ENCODE measurements around the gene CDC25A. TPM values are rescaled to one million over a fixed set of nuclear protein-coding genes. Genes with fewer than 3 reads are reported as not detected.

The CDC25A gene
- 5.9 and 12.4 TPM in 2 replicates for total RNA-seq

DNA sequence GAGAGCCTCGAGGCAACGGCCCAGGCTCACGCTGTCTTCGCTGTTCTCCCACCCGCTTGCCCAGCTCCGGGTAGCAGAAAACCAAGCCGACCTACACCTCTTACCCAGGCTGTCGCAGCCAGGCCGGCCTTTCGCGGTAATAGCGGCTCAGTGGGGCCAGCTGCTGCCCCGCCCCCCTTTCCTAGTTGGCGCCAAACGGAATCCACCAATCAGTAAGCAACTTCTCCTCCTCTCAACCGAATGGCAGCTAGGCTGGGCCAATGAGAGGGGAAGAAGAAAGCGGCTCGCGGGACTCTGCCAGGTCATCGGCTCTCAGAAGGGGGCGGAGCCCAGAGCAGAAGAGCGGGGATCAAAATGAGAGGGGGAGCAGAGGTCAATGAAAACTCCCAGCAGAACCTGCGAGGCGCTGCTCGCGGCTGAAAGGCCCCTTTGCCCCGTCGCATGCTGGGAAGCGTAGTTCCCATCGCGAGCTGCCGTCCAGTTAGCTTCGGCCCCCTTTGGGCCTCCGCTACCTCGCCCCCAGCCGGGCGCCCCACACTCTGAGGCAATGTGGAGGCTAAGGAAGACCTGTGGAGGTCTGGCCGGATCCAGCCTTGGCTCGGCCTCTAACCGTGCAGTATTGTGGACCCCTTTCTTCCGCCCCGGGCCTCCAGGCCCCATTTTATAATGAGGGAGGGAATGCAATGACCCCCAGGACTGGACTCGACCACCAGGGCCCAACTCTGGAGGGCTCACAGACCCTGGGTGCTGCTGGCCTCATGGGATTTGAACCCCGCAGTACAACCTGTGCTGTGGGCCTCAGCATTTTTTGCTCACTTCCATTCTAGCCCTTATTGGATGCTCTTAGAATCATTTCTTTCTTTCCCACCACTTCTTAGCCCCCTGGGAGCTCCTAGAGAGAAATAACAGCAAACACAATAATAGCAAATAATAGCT lies at the start of gene CDC25A:
Gene CDC25A (minus strand): TSS at position 152 of the 936 bp plus-strand sequence. CDS start 470 bp downstream, outside the sequence.

DNA sequence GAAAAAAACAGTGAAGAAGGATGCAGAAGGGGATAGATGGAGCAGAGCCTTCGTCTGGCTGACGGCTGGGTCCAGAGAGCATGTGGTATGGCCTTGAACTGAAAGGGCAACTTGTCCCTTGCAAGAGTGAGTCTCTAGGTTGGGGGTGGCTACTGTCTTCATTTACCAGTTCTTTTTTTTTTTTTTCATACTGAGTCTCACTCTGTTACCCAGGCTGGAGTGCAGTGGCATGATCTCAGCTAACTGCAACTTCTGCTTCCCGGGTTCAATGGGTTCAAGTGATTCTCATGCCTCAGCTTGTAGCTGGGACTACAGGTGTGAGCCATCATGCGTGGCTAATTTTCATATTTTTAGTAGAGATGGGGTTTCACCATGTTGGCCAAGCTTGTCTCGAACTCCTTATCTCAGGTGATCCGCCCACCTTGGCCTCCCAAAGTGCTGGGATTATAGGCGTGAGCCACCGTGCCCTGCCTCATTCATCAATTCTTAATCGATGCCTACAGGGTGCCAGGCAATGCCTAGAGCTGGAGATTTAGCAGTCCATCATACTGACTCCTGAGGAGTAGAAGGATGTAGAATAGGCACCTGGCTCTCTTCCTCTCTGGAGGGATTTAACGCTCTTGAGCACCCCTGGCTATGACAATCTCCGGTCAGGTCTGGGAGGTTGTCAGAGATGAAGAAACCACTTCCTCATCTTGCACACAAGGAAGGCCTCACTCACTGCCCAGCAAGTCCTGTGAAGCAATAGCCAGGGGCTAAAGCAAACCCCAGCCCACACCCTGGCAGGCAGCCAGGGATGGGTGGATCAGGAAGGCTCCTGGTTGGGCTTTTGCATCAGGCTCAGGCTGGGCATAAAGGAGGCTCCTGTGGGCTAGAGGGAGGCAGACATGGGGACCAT lies 34.6 kb upstream of the CDC25A start, which contains the start of gene CAMP:
Gene CAMP (plus strand): TSS at position 880 of the 898 bp plus-strand sequence. CDS start 17 bp downstream, at position 897.

Other genes with a start within 250 kb of the CDC25A start
- gene MAP4, start 172.0 kb downstream of the CDC25A start, total RNA-seq = 56.0 and 83.9 TPM in 2 replicates
- not detected in 2 replicates for gene CAMP, start 35.1 kb upstream of the CDC25A start, total RNA-seq
- 4.5 and 6.8 TPM in 2 replicates for gene ZNF589, start 52.7 kb upstream of the CDC25A start, total RNA-seq
- 18.1 and 27.1 TPM in 2 replicates for gene NME6, start 113.0 kb upstream of the CDC25A start, total RNA-seq
- not detected in 2 replicates for gene SPINK8, start 145.2 kb upstream of the CDC25A start, total RNA-seq
- gene FBXW12, start 183.8 kb upstream of the CDC25A start, total RNA-seq = not detected in 2 replicates
- 22.6 and 24.9 TPM in 2 replicates for gene PLXNB1, start 241.7 kb upstream of the CDC25A start, total RNA-seq

Measured in endothelial cell of coronary artery (primary cell).